ENCODE results near the gene VWA2. TPM values are rescaled to one million over a fixed set of nuclear protein-coding genes. Genes with fewer than 3 reads are reported as not detected.

VWA2 gene
- polyA plus RNA-seq, 3 donors from 2014 or later: not detected

- H3K36me3 Mint-ChIP-seq: no peaks in the 10 kb centered on the region
- H3K4me3 Mint-ChIP-seq: no peak overlapping the region
- H3K27me3 Mint-ChIP-seq (ENCODE audit: low read depth in 3 of 3): peaks cover 2 to 3% (median 3%) of the 10 kb centered on the region in 3 donors
- DNase-seq: no peak
- no peaks in the 10 kb centered on the region for H3K9me3 Mint-ChIP-seq
- no peak overlapping the region for H3K27ac Mint-ChIP-seq
- H3K4me1 Mint-ChIP-seq: peaks cover 0 to 2% of the 10 kb centered on the region in 2 donors
These were observed 17.1 kb downstream of the VWA2 start for GRCh38 chr10:114256008-114256765.

GRCh38 chr10:114256822-114257221 lies 17.8 kb downstream of the VWA2 start:
- no peaks in the 10 kb centered on the region for H3K9me3 Mint-ChIP-seq
- no peak for DNase-seq

GRCh38 chr10:114257498-114257897 lies 18.4 kb downstream of the VWA2 start:
- Mint-ChIP-seq H3K27ac (no peak overlapping the region), H3K9me3 (no peaks in the 10 kb centered on the region), H3K27me3 (ENCODE audit: low read depth in 3 of 3) (peaks cover 2 to 3% (median 3%) of the 10 kb centered on the region in 3 donors), H3K36me3 (no peaks in the 10 kb centered on the region), H3K4me3 (no peak overlapping the region), H3K4me1 (peaks cover 0 to 2% of the 10 kb centered on the region in 2 donors)
- DNase-seq: no peak

More at GRCh38 chr10:114256822-114257221, 17.8 kb downstream of the VWA2 start:
- Mint-ChIP-seq H3K27ac (no peak overlapping the region), H3K4me1 (peaks cover 0 to 2% of the 10 kb centered on the region in 2 donors), H3K4me3 (no peak overlapping the region), H3K27me3 (ENCODE audit: low read depth in 3 of 3) (peaks cover 2 to 3% (median 3%) of the 10 kb centered on the region in 3 donors), H3K36me3 (no peaks in the 10 kb centered on the region)

DNA sequence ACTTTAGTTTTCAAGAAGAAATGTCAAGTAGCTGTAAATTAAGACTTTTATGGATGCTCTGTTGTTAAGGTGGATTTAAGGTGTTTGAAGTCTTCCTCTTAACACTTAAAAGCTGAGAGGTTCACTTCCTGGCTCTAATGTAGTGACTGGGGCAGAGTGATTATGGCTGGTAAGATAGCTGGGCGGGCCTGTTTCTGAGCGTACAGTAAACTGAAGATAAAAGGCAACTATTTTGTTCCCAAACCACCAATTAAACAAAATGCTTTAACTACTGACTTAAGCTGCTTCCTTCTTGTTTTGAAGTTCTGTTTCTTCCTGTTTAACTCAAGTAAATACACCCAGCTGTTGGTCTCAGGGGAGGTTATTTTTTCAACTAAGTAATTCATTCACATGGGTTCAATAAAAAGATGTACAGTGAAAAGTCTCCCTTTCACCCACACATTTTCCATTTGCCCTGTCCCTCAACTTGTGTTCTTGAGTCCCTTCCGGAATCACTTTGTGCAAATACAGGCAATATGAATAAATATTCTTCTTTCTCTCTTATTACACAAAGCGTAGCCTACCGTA lies 19.3 kb downstream of the VWA2 start:
- H3K36me3 Mint-ChIP-seq: no peaks in the 10 kb centered on the region
- H3K9me3 Mint-ChIP-seq: no peaks in the 10 kb centered on the region
- DNase-seq: no peak
- no peak overlapping the region for H3K27ac Mint-ChIP-seq
- H3K4me3 Mint-ChIP-seq: no peak overlapping the region
- H3K27me3 Mint-ChIP-seq (ENCODE audit: low read depth in 3 of 3): peaks cover 0 to 3% (median 1%) of the 10 kb centered on the region in 3 donors
- H3K4me1 Mint-ChIP-seq: peaks cover 0 to 2% of the 10 kb centered on the region in 2 donors

- Mint-ChIP-seq H3K27ac (no peak overlapping the region), H3K36me3 (no peaks in the 10 kb centered on the region), H3K27me3 (ENCODE audit: low read depth in 3 of 3) (peaks cover 0 to 1% (median 0%) of the 10 kb centered on the region in 3 donors), H3K9me3 (no peaks in the 10 kb centered on the region), H3K4me3 (no peak overlapping the region), H3K4me1 (no peaks in the 10 kb centered on the region)
- no peak for DNase-seq
These were observed 20.8 kb downstream of the VWA2 start for GRCh38 chr10:114259824-114260223.

DNA sequence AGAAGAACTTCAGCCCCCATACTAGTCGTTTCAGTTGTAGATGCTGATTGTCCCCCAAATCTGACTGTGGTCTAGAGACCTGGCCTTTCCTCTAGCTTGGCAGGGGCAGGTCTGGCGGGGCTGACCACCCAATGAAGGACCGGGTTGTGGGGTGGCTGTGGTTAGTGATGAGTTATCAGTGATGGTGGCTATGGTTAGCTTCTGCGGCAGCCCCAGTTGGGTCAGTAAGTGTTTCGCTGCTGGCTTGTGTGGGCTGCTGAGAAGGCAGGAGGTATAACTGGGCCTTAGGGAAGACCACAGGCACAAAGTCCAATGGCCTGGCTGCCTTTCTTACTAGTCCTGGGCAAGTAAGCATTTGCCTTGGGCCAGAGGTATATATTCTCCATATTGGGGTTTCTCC lies 21.3 kb downstream of the VWA2 start:
- Mint-ChIP-seq H3K4me1 (no peaks in the 10 kb centered on the region), H3K4me3 (no peak overlapping the region), H3K27me3 (ENCODE audit: low read depth in 3 of 3) (peaks cover 0 to 1% (median 0%) of the 10 kb centered on the region in 3 donors), H3K27ac (no peak overlapping the region), H3K36me3 (no peaks in the 10 kb centered on the region), H3K9me3 (no peaks in the 10 kb centered on the region)
- DNase-seq: no peak

GRCh38 chr10:114261076-114261475 lies 22.0 kb downstream of the VWA2 start:
- H3K36me3 Mint-ChIP-seq: no peaks in the 10 kb centered on the region

DNA sequence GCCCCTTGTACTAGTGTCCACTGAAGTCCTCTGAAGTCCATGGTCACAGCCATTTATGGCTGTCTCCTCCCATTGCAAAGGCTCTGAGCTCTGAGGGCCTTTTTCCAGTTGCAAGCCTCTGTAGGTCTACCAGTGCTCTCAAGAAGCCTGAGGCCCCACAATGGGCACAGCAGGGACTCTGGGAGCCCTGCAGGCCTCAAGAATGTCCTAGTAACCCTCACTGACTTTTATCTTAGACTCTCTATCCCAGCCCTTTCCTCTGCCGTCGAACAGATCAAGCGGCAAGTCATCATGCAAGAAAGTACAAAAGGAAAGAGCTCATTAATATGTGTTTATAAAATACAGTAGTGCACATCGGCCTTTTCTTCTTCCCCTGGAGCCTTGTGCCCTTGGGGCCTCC lies 23.4 kb downstream of the VWA2 start:
- H3K27me3 Mint-ChIP-seq (ENCODE audit: low read depth in 3 of 3): peaks cover 0 to 1% (median 0%) of the 10 kb centered on the region in 3 donors
- H3K9me3 Mint-ChIP-seq: no peaks in the 10 kb centered on the region
- H3K36me3 Mint-ChIP-seq: no peaks in the 10 kb centered on the region
- H3K4me1 Mint-ChIP-seq: no peaks in the 10 kb centered on the region
- H3K4me3 Mint-ChIP-seq: no peak overlapping the region
- no peak for DNase-seq
- no peak overlapping the region for H3K27ac Mint-ChIP-seq

More at GRCh38 chr10:114261076-114261475, 22.0 kb downstream of the VWA2 start:
- H3K9me3 Mint-ChIP-seq: no peaks in the 10 kb centered on the region
- no peak overlapping the region for H3K27ac Mint-ChIP-seq
- peaks cover 0 to 1% (median 0%) of the 10 kb centered on the region in 3 donors for H3K27me3 Mint-ChIP-seq (ENCODE audit: low read depth in 3 of 3)
- H3K4me1 Mint-ChIP-seq: no peaks in the 10 kb centered on the region
- no peak overlapping the region for H3K4me3 Mint-ChIP-seq
- no peak for DNase-seq

DNA sequence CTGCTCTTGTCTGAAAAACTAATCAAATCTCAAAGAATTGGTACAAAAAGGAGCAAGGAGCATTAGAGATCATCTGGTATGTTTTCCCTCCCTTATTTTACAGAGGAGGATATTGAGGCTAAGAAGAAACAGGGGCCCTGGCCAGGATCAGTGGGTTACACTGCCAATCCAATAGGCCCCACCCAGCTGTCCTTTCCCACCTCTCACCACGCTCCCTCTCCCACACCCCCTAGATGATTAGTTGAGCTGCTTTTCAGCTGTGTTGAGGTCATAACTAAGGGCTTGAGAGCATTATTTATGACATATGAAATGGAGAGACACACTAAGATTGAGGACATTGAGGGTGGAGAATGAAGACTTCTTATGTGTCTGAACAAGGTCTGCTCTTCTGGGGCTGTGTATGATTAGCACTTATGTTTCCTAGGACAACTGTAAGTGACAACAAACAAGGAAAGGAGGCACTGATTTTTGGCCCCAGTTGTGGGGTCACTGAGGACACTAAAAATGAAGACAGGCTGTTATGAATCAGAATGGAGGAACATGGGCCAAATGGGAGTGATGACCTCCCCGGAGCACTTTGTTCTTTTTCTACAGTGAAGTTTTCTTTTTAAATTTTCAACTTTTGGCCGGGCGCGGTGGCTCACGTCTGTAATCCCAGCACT lies 26.5 kb downstream of the VWA2 start:
- no peaks in the 10 kb centered on the region for H3K27me3 Mint-ChIP-seq (ENCODE audit: low read depth in 3 of 3)
- no peaks in the 10 kb centered on the region for H3K4me1 Mint-ChIP-seq
- no peaks in the 10 kb centered on the region for H3K9me3 Mint-ChIP-seq
- H3K36me3 Mint-ChIP-seq: no peaks in the 10 kb centered on the region
- no peak for DNase-seq
- no peak overlapping the region for H3K4me3 Mint-ChIP-seq
- H3K27ac Mint-ChIP-seq: no peak overlapping the region

DNA sequence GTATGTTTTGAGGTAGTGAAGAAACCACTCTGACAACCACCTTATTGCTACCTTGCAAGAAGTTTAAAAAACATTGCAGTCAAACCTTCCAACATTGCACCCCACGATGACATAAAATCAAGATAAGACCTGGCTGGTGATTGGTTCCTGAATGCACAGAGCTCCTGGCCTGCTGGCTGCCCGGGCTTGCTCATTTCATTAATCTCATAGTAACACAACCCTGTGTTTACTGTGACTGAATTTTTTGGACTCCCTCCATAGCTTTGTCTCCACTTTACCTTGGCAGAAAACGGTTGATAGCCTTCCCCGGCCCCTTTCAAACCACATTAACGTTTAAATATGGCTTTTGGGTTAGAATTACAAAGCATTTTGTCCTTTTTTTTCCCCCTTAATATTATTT lies 27.5 kb downstream of the VWA2 start:
- no peaks in the 10 kb centered on the region for H3K36me3 Mint-ChIP-seq
- no peak overlapping the region for H3K27ac Mint-ChIP-seq
- no peak for DNase-seq
- H3K9me3 Mint-ChIP-seq: no peaks in the 10 kb centered on the region
- peaks cover 0 to 2% (median 0%) of the 10 kb centered on the region in 3 donors for H3K27me3 Mint-ChIP-seq (ENCODE audit: low read depth in 3 of 3)
- H3K4me1 Mint-ChIP-seq: no peaks in the 10 kb centered on the region
- H3K4me3 Mint-ChIP-seq: no peak overlapping the region

GRCh38 chr10:114271075-114271778 lies 32.2 kb downstream of the VWA2 start:
- no peaks in the 10 kb centered on the region for H3K36me3 Mint-ChIP-seq
- H3K4me1 Mint-ChIP-seq: no peaks in the 10 kb centered on the region
- H3K27ac Mint-ChIP-seq: no peak overlapping the region
- no peak for DNase-seq
- peaks cover 0 to 4% (median 2%) of the 10 kb centered on the region in 3 donors for H3K27me3 Mint-ChIP-seq (ENCODE audit: low read depth in 3 of 3)
- no peak overlapping the region for H3K4me3 Mint-ChIP-seq
- no peaks in the 10 kb centered on the region for H3K9me3 Mint-ChIP-seq

- Mint-ChIP-seq H3K27ac (no peak overlapping the region), H3K4me1 (no peaks in the 10 kb centered on the region), H3K9me3 (no peaks in the 10 kb centered on the region), H3K4me3 (no peak overlapping the region), H3K36me3 (no peaks in the 10 kb centered on the region), H3K27me3 (ENCODE audit: low read depth in 3 of 3) (peaks cover under 1 to 4% (median 2%) of the 10 kb centered on the region in 3 donors)
- DNase-seq: no peak
These were observed 32.7 kb downstream of the VWA2 start for GRCh38 chr10:114271779-114272167.

DNA sequence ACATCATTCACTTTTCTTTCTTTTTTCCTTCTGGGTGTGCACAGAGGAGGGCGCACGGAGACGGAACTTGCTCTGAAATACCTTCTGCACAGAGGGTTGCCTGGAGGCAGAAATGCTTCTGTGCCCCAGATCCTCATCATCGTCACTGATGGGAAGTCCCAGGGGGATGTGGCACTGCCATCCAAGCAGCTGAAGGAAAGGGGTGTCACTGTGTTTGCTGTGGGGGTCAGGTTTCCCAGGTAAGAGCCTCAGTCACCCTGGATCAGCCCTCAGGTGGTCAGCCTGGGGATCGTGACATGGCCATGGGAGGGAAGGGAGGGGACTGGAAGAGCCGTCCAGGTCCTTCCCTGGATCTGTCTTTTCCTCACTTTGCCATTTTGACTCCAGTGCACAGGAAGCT lies 33.6 kb downstream of the VWA2 start:
- no peaks in the 10 kb centered on the region for H3K36me3 Mint-ChIP-seq
- DNase-seq: no peak
- H3K27ac Mint-ChIP-seq: peak overlapping the region in 1 of 6 donors; percentile 42
- H3K9me3 Mint-ChIP-seq: no peaks in the 10 kb centered on the region
- H3K4me1 Mint-ChIP-seq: no peaks in the 10 kb centered on the region
- H3K27me3 Mint-ChIP-seq (ENCODE audit: low read depth in 3 of 3): peaks cover 1 to 4% (median 2%) of the 10 kb centered on the region in 3 donors
- H3K4me3 Mint-ChIP-seq: no peak overlapping the region

- no peak for DNase-seq
- no peaks in the 10 kb centered on the region for H3K36me3 Mint-ChIP-seq
- H3K4me1 Mint-ChIP-seq: no peaks in the 10 kb centered on the region
- no peaks in the 10 kb centered on the region for H3K9me3 Mint-ChIP-seq
- peak overlapping the region in 1 of 6 donors; percentile 37 for H3K27ac Mint-ChIP-seq
- H3K4me3 Mint-ChIP-seq: no peak overlapping the region
- H3K27me3 Mint-ChIP-seq (ENCODE audit: low read depth in 3 of 3): peaks cover 1 to 6% (median 4%) of the 10 kb centered on the region in 3 donors
These were observed 34.9 kb downstream of the VWA2 start for GRCh38 chr10:114273910-114274309.
